Hepatocyte (in vitro differentiated cells): Measurements from ENCODE around the gene LARP4B. TPM values are rescaled to one million over a fixed set of nuclear protein-coding genes. Genes with fewer than 3 reads are reported as not detected.

ENCODE experiments used
- DNase-seq: peaks from one replicate; pipeline ENCODE4 v3.0.0-alpha.2; 2016; ENCODE audit warnings: low spot score
- H2AFZ ChIP-seq: fragments of 200-600 bp; sonication (generic); 2 replicates; pipeline ENCODE4 v1.6.0; 2016; ENCODE audit warnings: antibody characterized with exemption, mild to moderate bottlenecking
- H3K27ac ChIP-seq: fragments of 200-600 bp; sonication (generic); 2 replicates; pipeline ENCODE4 v1.5.1; 2016; ENCODE audit warnings: mild to moderate bottlenecking
- H3K27me3 ChIP-seq: fragments of 200-600 bp; sonication (generic); 2 replicates; pipeline ENCODE4 v1.6.1; 2016
- H3K36me3 ChIP-seq: fragments of 200-600 bp; sonication (generic); replicated peaks from 2 replicates; pipeline ENCODE4 v1.5.1; 2016; ENCODE audit warnings: low read depth; ENCODE audit not compliant: insufficient read depth
- H3K4me1 ChIP-seq: fragments of 200-600 bp; sonication (generic); 2 replicates; pipeline ENCODE4 v1.5.1; 2016; ENCODE audit warnings: mild to moderate bottlenecking, moderate library complexity; ENCODE audit not compliant: insufficient read depth
- H3K4me2 ChIP-seq: fragments of 200-600 bp; sonication (generic); 2 replicates; pipeline ENCODE4 v1.6.0; 2016
- H3K4me3 ChIP-seq: fragments of 200-600 bp; sonication (generic); 2 replicates; pipeline ENCODE4 v1.5.1; 2016; ENCODE audit warnings: mild to moderate bottlenecking
- H3K79me2 ChIP-seq: fragments of 200-600 bp; sonication (generic); 2 replicates; pipeline ENCODE4 v1.6.0; 2017; ENCODE audit warnings: mild to moderate bottlenecking
- H3K9me2 ChIP-seq: fragments of 200-600 bp; sonication (generic); replicated peaks from 2 replicates; pipeline ENCODE4 v1.6.0; 2017; ENCODE audit warnings: mild to moderate bottlenecking; ENCODE audit not compliant: insufficient read depth
- H3K9me3 ChIP-seq: fragments of 200-600 bp; sonication (generic); 2 replicates; pipeline ENCODE4 v1.5.1; 2016; ENCODE audit warnings: low read depth, mild to moderate bottlenecking
- H4K20me1 ChIP-seq: fragments of 200-600 bp; sonication (generic); 2 replicates; pipeline ENCODE4 v1.6.0; 2016; ENCODE audit warnings: mild to moderate bottlenecking; ENCODE audit not compliant: insufficient read depth, poor library complexity, severe bottlenecking
- EZH2 ChIP-seq: fragments of 200-600 bp; sonication (generic); IDR thresholded peaks from 2 replicates; pipeline ENCODE4 v1.6.1; 2016; ENCODE audit warnings: antibody characterized with exemption, mild to moderate bottlenecking, borderline replicate concordance
- EZH2phosphoT487 ChIP-seq: fragments of 200-600 bp; sonication (generic); IDR thresholded peaks from one replicate; pipeline ENCODE4 v1.6.1; 2018; ENCODE audit warnings: antibody characterized with exemption, mild to moderate bottlenecking, low read depth, moderate library complexity; ENCODE audit not compliant: unreplicated experiment, severe bottlenecking
- WGBS: methylation state at CpG from one replicate; pipeline ENCODE4 v1.1.6; 2016; ENCODE audit warnings: low lambda C conversion rate; ENCODE audit errors: missing lambda C conversion rate; 5-methylcytosine and 5-hydroxymethylcytosine counted together
- polyA plus RNA-seq: library from polyadenylated mRNA; unstranded; fragments of >200 nt; fragmentation: Nextera tagmentation; extraction: Ambion mirVana; gene quantifications from 2 replicates; pipeline ENCODE4 v1.2.1, GENCODE V29; 2016
- total RNA-seq: library from RNA; depleted of rRNA; stranded (reverse); fragments of >200 nt; gene quantifications from 2 replicates; pipeline ENCODE4 v1.2.3, GENCODE V29; 2014
- TF ChIP-seq, protein P1 (sequence below): fragments of 200-600 bp; sonication (generic); IDR thresholded peaks from 2 replicates; pipeline ENCODE4 v1.5.1; 2016; ENCODE audit warnings: antibody characterized with exemption, mild to moderate bottlenecking; ENCODE audit not compliant: poor library complexity

Gene LARP4B
- total and polyA plus RNA-seq, 2 experiments from 2014 or later = 28.4 to 43.4 TPM

DNA sequence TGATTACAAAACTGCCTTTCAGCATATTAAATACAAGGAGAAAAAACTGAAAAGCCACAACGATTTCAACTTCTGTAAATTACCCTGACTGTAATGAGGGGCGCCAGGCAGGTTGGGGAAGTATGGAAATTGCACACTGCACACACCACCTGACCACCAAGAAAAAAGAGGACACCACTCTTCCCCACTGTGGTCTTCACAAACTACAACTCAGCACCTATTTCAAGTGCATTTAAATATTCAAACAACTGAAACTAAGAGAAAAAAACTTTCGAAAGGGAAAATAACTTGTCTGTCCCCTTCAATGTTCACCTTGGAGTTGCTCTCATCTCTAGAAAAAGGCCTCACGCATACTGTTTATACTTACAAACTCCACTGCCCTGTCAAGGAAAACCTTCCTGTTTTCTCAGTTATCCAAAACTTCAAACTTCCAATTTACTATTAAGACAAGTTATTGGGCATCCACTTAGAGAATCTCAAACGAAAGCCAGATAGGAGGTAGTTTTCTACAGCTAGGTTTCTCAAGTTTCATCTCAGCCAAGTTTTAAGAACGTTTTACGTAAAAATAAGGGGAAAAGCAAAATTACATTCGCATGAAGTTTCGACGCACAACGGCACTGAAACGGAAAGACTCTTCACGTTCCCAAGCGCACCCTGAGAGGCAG is 1.4 kb downstream of the LARP4B start:
- Histone ChIP-seq H3K36me3 (no peaks in the 10 kb centered on the region), H3K27me3 (no peaks in the 10 kb centered on the region), H4K20me1 (peaks cover 53% of the 10 kb centered on the region), H3K4me2 (peak overlapping the region; percentile 85), H3K27ac (peak overlapping the region; percentile 99), H3K9me2 (no peaks in the 10 kb centered on the region), H3K9me3 (no peaks in the 10 kb centered on the region), H3K4me1 (peaks cover 22% of the 10 kb centered on the region), H3K4me3 (peak overlapping the region; percentile 44), H3K79me2 (peaks cover 54% of the 10 kb centered on the region), H2AFZ (no peak overlapping the region)
- TF ChIP-seq EZH2phosphoT487 (no peak), EZH2 (no peak)
- TF ChIP-seq, protein P1, sequence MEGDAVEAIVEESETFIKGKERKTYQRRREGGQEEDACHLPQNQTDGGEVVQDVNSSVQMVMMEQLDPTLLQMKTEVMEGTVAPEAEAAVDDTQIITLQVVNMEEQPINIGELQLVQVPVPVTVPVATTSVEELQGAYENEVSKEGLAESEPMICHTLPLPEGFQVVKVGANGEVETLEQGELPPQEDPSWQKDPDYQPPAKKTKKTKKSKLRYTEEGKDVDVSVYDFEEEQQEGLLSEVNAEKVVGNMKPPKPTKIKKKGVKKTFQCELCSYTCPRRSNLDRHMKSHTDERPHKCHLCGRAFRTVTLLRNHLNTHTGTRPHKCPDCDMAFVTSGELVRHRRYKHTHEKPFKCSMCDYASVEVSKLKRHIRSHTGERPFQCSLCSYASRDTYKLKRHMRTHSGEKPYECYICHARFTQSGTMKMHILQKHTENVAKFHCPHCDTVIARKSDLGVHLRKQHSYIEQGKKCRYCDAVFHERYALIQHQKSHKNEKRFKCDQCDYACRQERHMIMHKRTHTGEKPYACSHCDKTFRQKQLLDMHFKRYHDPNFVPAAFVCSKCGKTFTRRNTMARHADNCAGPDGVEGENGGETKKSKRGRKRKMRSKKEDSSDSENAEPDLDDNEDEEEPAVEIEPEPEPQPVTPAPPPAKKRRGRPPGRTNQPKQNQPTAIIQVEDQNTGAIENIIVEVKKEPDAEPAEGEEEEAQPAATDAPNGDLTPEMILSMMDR = no peak
- no peak for DNase-seq
- 7% methylated on average over 14 of the region's 14 CpGs for WGBS

DNA sequence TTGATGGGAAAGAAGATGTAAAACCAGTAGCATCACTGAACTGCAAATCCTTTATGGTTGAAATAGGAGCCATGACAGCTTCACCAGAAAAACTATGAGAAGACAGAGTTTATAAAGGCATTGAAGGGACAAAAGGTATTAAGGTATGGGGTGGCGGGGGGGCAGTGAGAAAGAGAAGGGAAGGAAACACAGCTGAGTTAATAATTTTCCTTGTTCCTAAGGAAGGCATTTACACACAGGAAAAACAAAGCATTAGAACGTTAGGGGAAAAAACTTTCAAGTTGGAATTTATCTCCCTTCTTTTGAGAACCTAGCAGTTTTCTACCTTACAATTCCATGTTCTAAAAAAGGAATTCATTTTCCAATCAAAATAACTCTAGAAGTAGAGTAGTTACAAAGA is 4.4 kb downstream of the LARP4B start:
- Histone ChIP-seq H3K4me3 (no peak overlapping the region), H2AFZ (no peak overlapping the region), H3K9me2 (no peaks in the 10 kb centered on the region), H3K27ac (peak overlapping the region; percentile 40), H3K4me1 (peaks cover 28% of the 10 kb centered on the region), H3K9me3 (no peaks in the 10 kb centered on the region), H4K20me1 (peaks cover 83% of the 10 kb centered on the region), H3K4me2 (peak overlapping the region; percentile 12), H3K27me3 (no peaks in the 10 kb centered on the region), H3K36me3 (no peaks in the 10 kb centered on the region), H3K79me2 (peaks cover 84% of the 10 kb centered on the region)
- no peak for DNase-seq
- no peak for TF ChIP-seq EZH2phosphoT487
- TF ChIP-seq EZH2 = no peak
- TF ChIP-seq, protein P1 = no peak
- WGBS = 56% methylated on average over 2 of the region's 2 CpGs

DNA sequence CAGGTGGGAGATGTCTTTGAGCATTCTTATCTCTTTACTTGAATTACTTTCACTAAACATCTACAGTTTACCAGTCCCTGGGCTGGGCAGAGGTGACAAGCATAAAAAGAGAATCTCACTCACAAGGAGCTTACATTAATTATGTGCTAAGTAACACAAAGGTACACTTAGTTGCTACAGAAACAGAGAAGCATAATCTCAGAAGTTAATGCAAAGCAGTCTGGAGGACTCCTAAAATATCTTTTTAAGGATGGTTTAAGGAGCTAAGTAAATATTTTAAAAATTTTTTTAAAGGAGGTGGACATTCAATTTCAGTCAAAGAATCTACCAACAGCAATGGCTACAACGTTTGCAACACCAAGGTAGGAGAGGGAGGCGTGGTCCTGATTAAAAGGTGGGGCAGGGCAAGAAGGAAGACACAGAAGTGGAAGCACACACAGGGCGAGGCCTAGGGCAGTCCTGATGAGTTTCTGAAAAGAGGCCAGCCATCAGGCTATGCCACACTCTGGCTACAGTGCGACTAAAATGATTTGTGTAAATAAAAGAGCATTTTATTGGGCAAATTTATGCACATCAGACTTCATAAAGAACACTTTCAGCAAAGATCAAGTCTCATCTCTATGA is 5.3 kb downstream of the LARP4B start:
- no peak overlapping the region for H3K4me3 ChIP-seq
- no peaks in the 10 kb centered on the region for H3K9me2 ChIP-seq
- H3K27me3 ChIP-seq = no peaks in the 10 kb centered on the region
- no peak overlapping the region for H3K27ac ChIP-seq
- H4K20me1 ChIP-seq = peaks cover 92% of the 10 kb centered on the region
- TF ChIP-seq, protein P1 = no peak
- TF ChIP-seq EZH2 (no peak), EZH2phosphoT487 (no peak)
- no peaks in the 10 kb centered on the region for H3K9me3 ChIP-seq
- peak overlapping the region; percentile 17 for H3K4me2 ChIP-seq
- H3K79me2 ChIP-seq = peaks cover 93% of the 10 kb centered on the region
- no peak for DNase-seq
- WGBS = 62% methylated on average over 4 of the region's 4 CpGs
- H3K36me3 ChIP-seq = no peaks in the 10 kb centered on the region
- peaks cover 38% of the 10 kb centered on the region for H3K4me1 ChIP-seq
- no peak overlapping the region for H2AFZ ChIP-seq
